ENCODE results near the gene ALPL.

DNA sequence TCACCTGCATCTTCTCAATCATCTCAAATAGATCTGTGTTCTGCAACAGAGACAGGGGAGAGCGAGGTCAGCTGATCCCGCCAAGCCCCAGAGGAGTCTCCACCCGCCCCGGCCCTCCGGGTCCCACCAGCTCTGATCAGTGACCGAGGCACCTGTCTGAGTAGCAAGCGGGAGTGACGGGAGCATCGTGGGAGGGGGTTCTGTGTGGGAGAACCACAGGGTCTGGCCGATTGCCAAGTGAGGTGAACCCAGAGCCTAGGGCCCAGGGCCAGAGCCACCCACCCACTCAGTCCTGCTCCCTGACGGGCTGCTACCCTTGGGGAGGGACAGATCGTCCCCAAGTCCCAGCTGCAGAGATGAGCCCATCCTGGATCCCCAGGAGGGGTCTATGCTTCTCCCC, 110.8 kb downstream of the ALPL start:
- TF ChIP-seq, protein P1, sequence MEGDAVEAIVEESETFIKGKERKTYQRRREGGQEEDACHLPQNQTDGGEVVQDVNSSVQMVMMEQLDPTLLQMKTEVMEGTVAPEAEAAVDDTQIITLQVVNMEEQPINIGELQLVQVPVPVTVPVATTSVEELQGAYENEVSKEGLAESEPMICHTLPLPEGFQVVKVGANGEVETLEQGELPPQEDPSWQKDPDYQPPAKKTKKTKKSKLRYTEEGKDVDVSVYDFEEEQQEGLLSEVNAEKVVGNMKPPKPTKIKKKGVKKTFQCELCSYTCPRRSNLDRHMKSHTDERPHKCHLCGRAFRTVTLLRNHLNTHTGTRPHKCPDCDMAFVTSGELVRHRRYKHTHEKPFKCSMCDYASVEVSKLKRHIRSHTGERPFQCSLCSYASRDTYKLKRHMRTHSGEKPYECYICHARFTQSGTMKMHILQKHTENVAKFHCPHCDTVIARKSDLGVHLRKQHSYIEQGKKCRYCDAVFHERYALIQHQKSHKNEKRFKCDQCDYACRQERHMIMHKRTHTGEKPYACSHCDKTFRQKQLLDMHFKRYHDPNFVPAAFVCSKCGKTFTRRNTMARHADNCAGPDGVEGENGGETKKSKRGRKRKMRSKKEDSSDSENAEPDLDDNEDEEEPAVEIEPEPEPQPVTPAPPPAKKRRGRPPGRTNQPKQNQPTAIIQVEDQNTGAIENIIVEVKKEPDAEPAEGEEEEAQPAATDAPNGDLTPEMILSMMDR (IDR thresholded peaks at IDR 0.05): no peak
- no peak for TF ChIP-seq POLR2A (IDR thresholded peaks at IDR 0.05)
- no peak for TF ChIP-seq POLR2AphosphoS5 (IDR thresholded peaks at IDR 0.05)
- no peak for TF ChIP-seq EP300 (IDR thresholded peaks at IDR 0.05)

Measured in upper lobe of left lung (tissue), 4 donors.